SK-N-SH (cell line): Measurements from ENCODE around the gene SS18. TPM values are rescaled to one million over a fixed set of nuclear protein-coding genes. Genes with fewer than 3 reads are reported as not detected.

Experiments
- CTCF ChIA-PET: fragments of 300-600, 350-600 bp; formaldehyde crosslinking; extraction: SDS; loops from one replicate; lab custom pipeline; 2021; lab: Yijun Ruan, JAX
- POLR2A ChIA-PET: fragments of 350-600 bp; sonication (Branson Sonifier 250); formaldehyde crosslinking; extraction: SDS; loops from one replicate; lab custom pipeline; 2020; ENCODE audit warnings: antibody characterized with exemption, inconsistent platforms; lab: Yijun Ruan, JAX
- DNase-seq: peaks from one replicate; pipeline ENCODE4 v3.0.0; 2012
- H2AFZ ChIP-seq: fragments of 200-600 bp; sonication (generic); 2 replicates; pipeline ENCODE4 v1.8.1; 2016; ENCODE audit warnings: antibody characterized with exemption, mild to moderate bottlenecking, low read depth
- H3F3A ChIP-seq: fragments of 200-600 bp; sonication (generic); replicated peaks from 2 replicates; pipeline ENCODE3; 2016; ENCODE audit warnings: antibody characterized with exemption, mild to moderate bottlenecking; ENCODE audit not compliant: insufficient read depth
- H3K27ac ChIP-seq, 2 experiments: fragments of 200-500 bp in 1 of 2; fragments of 200-600 bp in 1 of 2; sonication (Bioruptor generic) in 1 of 2; sonication (generic), shearing (Covaris generic) in 1 of 2; 2 replicates each; pipeline versions ENCODE4 v1.5.1 to v1.6.1; 2014 to 2016; ENCODE audit warnings: low read depth in 2 of 2, inconsistent platforms in 1 of 2, low read length in 1 of 2, mild to moderate bottlenecking in 1 of 2, mixed read lengths in 1 of 2
- H3K27me3 ChIP-seq: fragments of 200-600 bp; sonication (generic), shearing (Covaris generic); 2 replicates; pipeline ENCODE4 v1.6.1; 2016; ENCODE audit warnings: mixed run types; ENCODE audit not compliant: insufficient read depth
- H3K36me3 ChIP-seq, 2 experiments: fragments of 200-500 bp in 1 of 2; fragments of 200-600 bp in 1 of 2; sonication (Bioruptor generic) in 1 of 2; sonication (generic) in 1 of 2; replicated peaks in 1 of 2; 2 replicates each; pipeline versions ENCODE3 to v1.5.1; 2014 to 2016; ENCODE audit warnings: low read length in 1 of 2, mild to moderate bottlenecking in 1 of 2; ENCODE audit not compliant: insufficient read depth in 2 of 2, control insufficient read depth in 1 of 2
- H3K4me1 ChIP-seq, 2 experiments: fragments of 200-500 bp in 1 of 2; fragments of 200-600 bp in 1 of 2; sonication (Bioruptor generic) in 1 of 2; sonication (generic), shearing (Covaris generic) in 1 of 2; 2 replicates each; pipeline versions ENCODE4 v1.5.1 to v1.6.1; 2014 to 2016; ENCODE audit warnings: low read depth in 1 of 2, low read length in 1 of 2, mixed run types in 1 of 2; ENCODE audit not compliant: insufficient read depth in 2 of 2, control insufficient read depth in 1 of 2
- H3K4me2 ChIP-seq: fragments of 200-600 bp; sonication (generic), shearing (Covaris generic); 2 replicates; pipeline ENCODE4 v1.6.1; 2017; ENCODE audit warnings: mixed run types
- H3K4me3 ChIP-seq, 2 experiments: fragments of 200-500 bp in 1 of 2; fragments of 200-600 bp in 1 of 2; sonication (Bioruptor generic) in 1 of 2; sonication (generic), shearing (Covaris generic) in 1 of 2; 2 replicates each; pipeline versions ENCODE4 v1.5.1 to v1.8.1; 2014 to 2016; ENCODE audit warnings: low read depth in 2 of 2, inconsistent platforms in 1 of 2, low read length in 1 of 2, mild to moderate bottlenecking in 1 of 2, mixed read lengths in 1 of 2, moderate library complexity in 1 of 2
- H3K79me2 ChIP-seq: fragments of 200-600 bp; sonication (generic); 2 replicates; pipeline ENCODE4 v1.8.1; 2017; ENCODE audit warnings: mild to moderate bottlenecking; ENCODE audit not compliant: insufficient read depth
- H3K9ac ChIP-seq: fragments of 200-600 bp; sonication (generic); 2 replicates; pipeline ENCODE4 v1.6.1; 2017; ENCODE audit warnings: mixed run types
- H3K9me2 ChIP-seq: fragments of 200-600 bp; sonication (generic); 2 replicates; pipeline ENCODE4 v1.6.1; 2017; ENCODE audit warnings: mixed run types
- H3K9me3 ChIP-seq: fragments of 200-600 bp; sonication (generic); 2 replicates; pipeline ENCODE4 v1.6.1; 2017; ENCODE audit warnings: mixed run types, mild to moderate bottlenecking, moderate library complexity
- H4K20me1 ChIP-seq: fragments of 200-600 bp; sonication (generic); 2 replicates; pipeline ENCODE4 v1.6.1; 2017; ENCODE audit warnings: mild to moderate bottlenecking, mixed run types; ENCODE audit not compliant: insufficient read depth
- CHD2 ChIP-seq: fragments of 150-350 bp; IDR thresholded peaks from 2 replicates; pipeline ENCODE4 v1.6.1; 2018; ENCODE audit warnings: low read length; ENCODE audit not compliant: partially characterized antibody
- ELF1 ChIP-seq: IDR thresholded peaks from 2 replicates; pipeline ENCODE4 v1.4.0; 2012
- EZH2phosphoT487 ChIP-seq: fragments of 200-600 bp; sonication (generic); IDR thresholded peaks from 2 replicates; pipeline ENCODE4 v1.6.1; 2017; ENCODE audit warnings: low read depth, mixed run types, mild to moderate bottlenecking, antibody characterized with exemption, moderate library complexity, borderline replicate concordance
- FOXJ3 ChIP-seq: sonication (generic); formaldehyde crosslinking; IDR thresholded peaks from 2 replicates; pipeline ENCODE4 v1.5.1; 2020; ENCODE audit warnings: mild to moderate bottlenecking, missing genetic modification reagents
- FOXM1 ChIP-seq: IDR thresholded peaks from 2 replicates; pipeline ENCODE4 v1.4.0; 2012; ENCODE audit warnings: low read depth, mild to moderate bottlenecking
- GABPA ChIP-seq: IDR thresholded peaks from 2 replicates; pipeline ENCODE4 v1.4.0; 2012; ENCODE audit warnings: low read depth, mild to moderate bottlenecking
- GATA2 ChIP-seq: sonication (generic); formaldehyde crosslinking; IDR thresholded peaks from 2 replicates; pipeline ENCODE4 v1.5.0; 2020; ENCODE audit warnings: mild to moderate bottlenecking, missing genetic modification reagents
- IRF3 ChIP-seq: fragments of 150-350 bp; IDR thresholded peaks from 2 replicates; pipeline ENCODE4 v1.6.1; 2016; ENCODE audit warnings: mild to moderate bottlenecking, low read depth, low read length
- JUND ChIP-seq: IDR thresholded peaks from 2 replicates; pipeline ENCODE4 v1.4.0; 2012
- MAX ChIP-seq: IDR thresholded peaks from 2 replicates; pipeline ENCODE4 v1.4.0; 2012; ENCODE audit warnings: low read depth
- MEF2A ChIP-seq: IDR thresholded peaks from 2 replicates; pipeline ENCODE4 v1.4.0; 2012; ENCODE audit warnings: low read depth, borderline replicate concordance
- POLR2AphosphoS5 ChIP-seq: IDR thresholded peaks from 2 replicates; pipeline ENCODE4 v1.6.1; 2012; ENCODE audit warnings: low read depth, low read length
- RCOR1 ChIP-seq: fragments of 150-350 bp; IDR thresholded peaks from 2 replicates; pipeline ENCODE4 v1.6.1; 2017; ENCODE audit warnings: antibody characterized with exemption, low read length
- RFX5 ChIP-seq: IDR thresholded peaks from 2 replicates; pipeline ENCODE4 v1.6.1; 2012; ENCODE audit warnings: mild to moderate bottlenecking, improper control_type of control experiment, low read length
- SMC3 ChIP-seq: IDR thresholded peaks from 2 replicates; pipeline ENCODE4 v1.6.1; 2012; ENCODE audit warnings: low read depth, low read length, improper control_type of control experiment
- TAF1 ChIP-seq: IDR thresholded peaks from 2 replicates; pipeline ENCODE4 v1.6.1; 2012; ENCODE audit warnings: low read depth, mild to moderate bottlenecking, low read length, moderate library complexity, borderline replicate concordance
- TCF12 ChIP-seq: IDR thresholded peaks from 2 replicates; pipeline ENCODE4 v1.4.0; 2012
- TEAD4 ChIP-seq: IDR thresholded peaks from 2 replicates; pipeline ENCODE4 v1.4.0; 2012; ENCODE audit warnings: mild to moderate bottlenecking, borderline replicate concordance; ENCODE audit not compliant: insufficient read depth
- USF1 ChIP-seq: IDR thresholded peaks from 2 replicates; pipeline ENCODE4 v1.4.0; 2012; ENCODE audit warnings: low read depth, borderline replicate concordance
- USF2 ChIP-seq: fragments of 150-350 bp; IDR thresholded peaks from 2 replicates; pipeline ENCODE4 v1.6.1; 2017; ENCODE audit warnings: antibody characterized with exemption, low read length, low read depth, borderline replicate concordance
- YY1 ChIP-seq: IDR thresholded peaks from 2 replicates; pipeline ENCODE4 v1.4.0; 2012; ENCODE audit warnings: low read depth, mild to moderate bottlenecking
- WGBS: methylation state at CpG from one replicate; pipeline ENCODE4 v1.1.6; 2017; ENCODE audit warnings: low lambda C conversion rate; 5-methylcytosine and 5-hydroxymethylcytosine counted together
- polyA plus RNA-seq, 3 experiments: library from polyadenylated mRNA; depleted of rRNA; stranded (reverse); fragments of >200 nt; gene quantifications; 2 replicates each; pipeline ENCODE4 v1.2.3, GENCODE V29; 2012

The SS18 gene
- polyA plus RNA-seq, 1 of the 3 experiments (the other 2 are of a cell fraction) = 98.6 TPM

GRCh38 chr18:26044807-26045206, 45.6 kb downstream of the SS18 start:
- H3F3A ChIP-seq = peaks cover 7% of the 10 kb centered on the region
- H3K9me2 ChIP-seq = no peaks in the 10 kb centered on the region
- 0 out of 2 replicates have a peak, but pooled peaks cover 6% of the 10 kb centered on the region for H4K20me1 ChIP-seq
- no peak overlapping the region for H3K4me3 ChIP-seq
- 100% methylated on average over 3 of the region's 3 CpGs for WGBS
- peaks cover 24 to 38% of the 10 kb centered on the region in 2 experiments for H3K36me3 ChIP-seq
- DNase-seq = no peak
- H3K4me2 ChIP-seq = no peak overlapping the region
- ChIA-PET CTCF (no interaction called here), POLR2A (no interaction called here)
- no peak overlapping the region for H3K27ac ChIP-seq
- H3K9me3 ChIP-seq = no peaks in the 10 kb centered on the region
- H3K4me1 ChIP-seq = no peaks in the 10 kb centered on the region; a peak in 1 of 4 replicates
- peaks cover 88% of the 10 kb centered on the region for H3K79me2 ChIP-seq
- no peak overlapping the region for H3K9ac ChIP-seq
- TF ChIP-seq USF2 (no peak), TAF1 (no peak), MAX (no peak), TEAD4 (no peak), USF1 (no peak), JUND (no peak), RFX5 (no peak), YY1 (no peak), CHD2 (no peak), GATA2 (no peak), MEF2A (no peak), SMC3 (no peak), IRF3 (no peak), RCOR1 (no peak), POLR2AphosphoS5 (no peak)
- no peak overlapping the region for H2AFZ ChIP-seq
- H3K27me3 ChIP-seq = no peaks in the 10 kb centered on the region

- no peaks in the 10 kb centered on the region; a peak in 1 of 4 replicates for H3K4me1 ChIP-seq
- peaks cover 5% of the 10 kb centered on the region for H3F3A ChIP-seq
- no peak overlapping the region for H3K4me3 ChIP-seq
- no peaks in the 10 kb centered on the region for H3K9me2 ChIP-seq
- H3K36me3 ChIP-seq = peaks cover 46 to 59% of the 10 kb centered on the region in 2 experiments
- ChIA-PET POLR2A (interaction anchor here (1.3 kb wide), 1 partner anchor 10 kb away, joined by 3 read pairs; no protein-coding TSS in a partner anchor), CTCF (interaction anchor here (0.9 to 2.1 kb wide), 2 partner anchors 36 to 42 kb away, joined by 3 to 4 read pairs; no protein-coding TSS in a partner anchor)
- no peak for DNase-seq
- no peak overlapping the region for H3K27ac ChIP-seq
- H3K9me3 ChIP-seq = no peaks in the 10 kb centered on the region
- 0 out of 2 replicates have a peak, but pooled peaks cover 6% of the 10 kb centered on the region for H4K20me1 ChIP-seq
- H3K4me2 ChIP-seq = no peak overlapping the region
- H3K9ac ChIP-seq = no peak overlapping the region
- H3K27me3 ChIP-seq = no peaks in the 10 kb centered on the region
- 88% methylated on average over 1 of the region's 1 CpG for WGBS
- H3K79me2 ChIP-seq = peaks cover 67% of the 10 kb centered on the region
- no peak overlapping the region for H2AFZ ChIP-seq
- TF ChIP-seq GABPA (no peak), JUND (no peak), MEF2A (no peak), POLR2AphosphoS5 (no peak), EZH2phosphoT487 (no peak), RFX5 (no peak), TAF1 (no peak), FOXM1 (no peak), FOXJ3 (CRISPR knock-in tag) (no peak), IRF3 (no peak), USF1 (no peak), TCF12 (no peak), ELF1 (no peak), GATA2 (no peak)
Observed at GRCh38 chr18:26040051-26040656, 50.3 kb downstream of the SS18 start.
